HG03469 (cell line): ENCODE results near the gene PRKAR2A.
"Not testable (repeated sequence)": the region's sequence is repeated elsewhere in the genome, so short reads cannot be mapped to it uniquely, and the experiment has no call there.

Experiments used
- ATAC-seq: cut with Tn5 transposase; IDR thresholded peaks from one replicate; pipeline ENCODE4 v1.9.1; 2021; ENCODE audit warnings: mild to moderate bottlenecking, moderate library complexity, moderate number of reproducible peaks; ENCODE audit not compliant: unreplicated experiment

The PRKAR2A gene

GRCh38 chr3:48837163-48837562 lies 10.5 kb downstream of the PRKAR2A start:
- ATAC-seq, result no peak

GRCh38 chr3:48835650-48836366 lies 11.9 kb downstream of the PRKAR2A start:
- ATAC-seq, result no peak

- no peak for ATAC-seq
Measured at GRCh38 chr3:48832684-48833083, 15.0 kb downstream of the PRKAR2A start.

GRCh38 chr3:48830715-48831114 lies 17.0 kb downstream of the PRKAR2A start:
- no peak for ATAC-seq

DNA sequence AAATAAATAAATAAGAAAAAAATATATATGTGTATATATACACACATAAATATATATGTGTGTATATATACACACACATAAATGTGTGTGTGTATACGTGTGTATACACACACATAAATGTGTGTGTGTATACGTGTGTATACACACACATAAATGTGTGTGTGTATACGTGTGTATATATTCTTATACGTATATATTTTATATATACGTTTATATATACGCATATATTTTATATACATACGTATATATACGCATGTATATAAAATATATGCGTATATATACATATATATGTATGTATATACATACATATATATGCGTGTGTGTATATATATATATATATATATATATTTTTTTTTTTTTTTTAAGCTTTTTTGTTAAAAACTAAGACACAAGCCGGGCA lies 18.1 kb downstream of the PRKAR2A start:
- ATAC-seq, result not testable (repeated sequence)

DNA sequence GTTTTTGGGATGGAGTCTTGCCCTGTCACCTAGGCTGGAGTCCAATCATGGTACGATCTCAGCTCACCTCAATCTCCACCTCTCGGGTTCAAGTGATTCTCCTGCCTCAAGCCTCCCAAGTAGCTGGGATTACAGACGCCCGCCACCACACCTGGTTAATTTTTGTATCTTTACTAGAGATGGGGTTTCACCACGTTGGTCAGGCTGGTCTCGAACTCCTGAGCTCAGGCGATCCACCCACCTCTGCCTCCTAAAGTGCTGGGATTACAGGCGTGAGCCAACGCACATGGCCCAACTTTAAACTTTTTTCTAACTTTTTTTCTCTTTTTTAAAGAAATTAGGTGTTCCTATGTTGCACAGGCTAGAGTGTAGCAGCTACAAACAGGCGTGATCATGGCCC lies 19.8 kb downstream of the PRKAR2A start:
- not testable (repeated sequence) for ATAC-seq

- ATAC-seq, result no peak
Measured at GRCh38 chr3:48826451-48826850, 21.2 kb downstream of the PRKAR2A start.

DNA sequence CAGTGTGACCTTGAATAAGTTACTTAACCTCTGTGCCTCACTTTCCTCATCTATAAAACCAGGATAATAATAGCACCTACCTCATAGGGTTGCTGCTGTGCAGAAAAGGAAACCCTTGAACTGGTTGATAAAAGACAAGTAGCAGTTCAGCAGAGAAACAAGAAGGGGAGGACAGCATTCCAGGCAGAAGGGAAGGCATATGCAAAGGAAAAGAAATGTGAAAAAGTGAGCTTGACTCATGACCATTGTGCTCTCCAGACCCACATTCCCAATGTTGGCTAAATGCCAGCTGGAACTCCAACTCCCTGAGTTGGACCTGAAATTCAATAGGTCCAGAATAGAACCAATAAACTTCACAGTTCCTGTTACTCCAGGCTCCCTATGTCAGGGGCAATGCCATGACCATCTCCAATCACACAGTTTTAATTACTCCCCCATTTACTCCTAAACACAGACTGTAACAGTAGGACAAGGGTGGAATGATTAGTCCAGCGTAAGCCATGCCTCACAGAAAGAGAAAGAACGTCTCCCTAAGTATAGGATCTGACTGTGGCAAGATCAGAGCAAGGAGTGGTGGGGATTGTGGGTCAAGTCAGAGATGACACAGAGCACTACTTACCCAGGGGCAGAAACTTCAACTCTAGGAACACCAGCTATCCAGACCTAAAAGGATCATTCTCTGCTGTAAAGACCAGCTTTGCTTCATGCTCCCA lies 26.9 kb downstream of the PRKAR2A start:
- no peak for ATAC-seq

DNA sequence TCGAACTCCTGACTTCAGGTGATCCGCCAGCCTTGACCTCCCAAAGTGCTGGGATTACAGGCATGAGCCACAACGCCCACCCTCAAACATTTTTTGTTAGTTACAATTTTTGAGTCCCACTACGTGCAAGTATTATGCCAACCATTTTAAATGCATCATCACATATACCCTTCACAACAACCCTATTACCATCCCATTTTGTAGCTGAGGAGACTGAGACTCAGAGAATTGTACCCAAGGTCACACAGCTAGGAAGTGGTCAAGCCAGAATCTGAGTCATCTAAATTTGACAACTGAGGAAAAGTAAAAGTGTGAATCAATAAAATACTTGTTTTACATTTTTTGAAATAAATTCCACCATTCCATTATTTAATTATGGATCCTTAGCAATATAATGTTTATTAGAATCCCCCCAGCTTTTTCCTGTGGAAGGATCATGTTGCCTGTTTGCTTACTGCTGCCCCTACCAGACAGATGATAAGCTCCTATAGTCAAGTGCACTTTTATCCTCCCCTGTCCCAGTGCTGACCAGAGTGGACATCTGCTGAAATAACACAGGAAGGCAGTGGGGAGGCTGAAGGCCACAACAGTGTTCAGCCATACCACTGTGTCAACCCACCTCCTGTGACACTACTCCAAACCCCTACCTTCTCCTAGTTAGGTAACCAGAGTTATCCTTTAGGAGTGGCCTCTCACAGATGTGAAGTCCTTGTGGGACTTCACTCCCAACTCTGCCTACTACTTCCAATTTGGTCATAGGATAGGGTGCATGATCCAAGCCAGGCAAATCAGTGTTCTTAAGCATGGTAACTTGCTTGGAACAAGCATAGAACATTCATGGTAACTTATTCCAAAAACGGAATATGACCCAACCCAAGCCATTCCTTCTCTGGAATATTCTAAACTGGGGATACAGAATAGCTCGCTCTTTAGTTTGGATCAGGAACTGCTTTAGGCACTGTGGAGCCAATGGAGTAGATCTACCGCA lies 28.1 kb downstream of the PRKAR2A start:
- no peak for ATAC-seq

DNA sequence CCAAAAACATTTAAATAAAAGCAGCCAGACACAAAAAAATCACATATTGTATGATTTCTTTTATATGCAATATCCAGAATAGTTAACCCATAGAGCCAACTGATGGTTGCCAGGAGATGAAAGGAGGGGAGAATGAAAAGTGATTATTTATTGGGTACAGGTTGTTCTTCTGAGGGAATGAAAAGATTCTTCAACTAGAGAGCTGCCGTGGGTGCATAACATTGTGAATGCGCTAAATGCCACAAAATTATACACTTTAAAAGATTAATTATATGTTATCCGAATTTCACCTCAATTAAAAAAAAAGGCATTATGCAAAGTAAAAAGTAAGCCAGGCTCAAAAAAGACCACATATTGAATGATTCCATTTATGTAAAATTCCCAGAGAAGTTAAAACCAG lies 36.1 kb downstream of the PRKAR2A start:
- ATAC-seq, result no peak

GRCh38 chr3:48804930-48805329 lies 42.7 kb downstream of the PRKAR2A start:
- ATAC-seq, result no peak

DNA sequence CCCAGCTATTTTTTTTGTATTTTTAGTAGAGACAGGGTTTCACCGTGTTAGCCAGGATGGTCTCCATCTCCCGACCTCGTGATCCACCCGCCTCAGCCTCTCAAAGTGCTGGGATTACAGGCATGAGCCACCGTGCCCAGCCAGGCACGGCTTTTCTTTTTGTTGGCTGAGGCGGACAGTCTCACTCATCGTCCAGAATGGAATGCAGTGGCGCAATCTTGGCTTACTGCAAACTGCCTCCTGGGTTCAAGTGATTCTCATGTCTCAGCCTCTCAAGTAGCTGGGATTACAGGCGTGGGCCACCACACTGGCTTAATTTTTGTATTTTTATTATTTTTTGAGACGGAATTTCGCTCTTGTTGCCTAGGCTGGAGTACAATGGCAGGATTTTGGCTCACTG lies 46.8 kb downstream of the PRKAR2A start:
- not testable (repeated sequence) for ATAC-seq

GRCh38 chr3:48798998-48799397 lies 48.7 kb downstream of the PRKAR2A start:
- no peak for ATAC-seq

DNA sequence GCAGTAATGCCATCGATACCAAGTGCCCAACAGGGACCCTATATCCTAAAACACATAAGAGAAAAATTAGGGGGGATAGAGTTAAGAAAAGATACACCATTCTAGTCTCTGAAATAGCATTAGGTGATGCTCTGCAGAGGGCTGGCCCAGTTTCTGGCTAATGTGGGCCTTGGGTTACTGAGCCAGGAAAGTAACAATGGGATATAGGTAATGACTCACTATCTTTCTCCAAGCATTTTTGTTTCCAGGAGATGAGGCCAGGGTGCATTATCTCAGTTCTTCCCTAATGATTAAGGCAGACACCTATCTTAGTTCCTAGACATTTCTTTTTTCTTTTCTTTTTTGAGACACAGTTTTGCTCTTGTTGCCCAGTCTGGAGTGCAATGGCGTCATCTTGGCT lies 50.0 kb downstream of the PRKAR2A start:
- no peak for ATAC-seq

DNA sequence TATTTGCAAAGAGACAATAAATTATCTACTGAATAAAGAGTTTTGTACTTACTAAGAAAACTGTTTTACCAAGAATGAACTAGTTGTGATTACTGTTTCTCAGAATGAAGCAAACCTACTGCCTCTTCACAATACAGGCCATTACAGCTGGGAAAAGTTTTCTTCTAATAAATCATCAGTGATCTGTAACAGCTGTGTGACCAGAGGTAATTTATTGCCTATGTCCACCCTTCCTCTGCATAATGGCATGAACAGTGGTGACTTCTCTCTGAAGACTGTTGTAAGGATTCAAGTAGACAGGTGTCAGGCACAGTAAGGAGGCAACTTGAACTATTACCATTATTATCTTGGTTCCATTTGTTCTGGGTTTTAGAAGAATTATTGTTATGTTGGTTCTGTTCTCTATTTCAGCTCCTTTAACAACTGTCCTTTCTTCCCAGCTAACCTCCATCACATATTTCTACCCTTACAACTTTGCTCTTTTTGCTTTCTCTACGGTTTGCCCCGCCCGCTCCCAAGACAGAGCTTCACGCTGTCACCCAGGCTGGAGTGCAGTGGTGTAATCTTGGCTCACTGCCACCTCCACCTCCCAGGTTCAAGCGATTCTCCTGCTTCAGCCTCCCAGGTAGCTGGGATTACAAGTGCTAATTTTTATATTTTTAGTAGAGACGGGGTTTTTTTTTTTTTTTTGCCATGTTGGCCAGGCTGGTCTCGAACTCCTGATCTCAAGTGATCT lies 51.5 kb downstream of the PRKAR2A start:
- ATAC-seq, result no peak

DNA sequence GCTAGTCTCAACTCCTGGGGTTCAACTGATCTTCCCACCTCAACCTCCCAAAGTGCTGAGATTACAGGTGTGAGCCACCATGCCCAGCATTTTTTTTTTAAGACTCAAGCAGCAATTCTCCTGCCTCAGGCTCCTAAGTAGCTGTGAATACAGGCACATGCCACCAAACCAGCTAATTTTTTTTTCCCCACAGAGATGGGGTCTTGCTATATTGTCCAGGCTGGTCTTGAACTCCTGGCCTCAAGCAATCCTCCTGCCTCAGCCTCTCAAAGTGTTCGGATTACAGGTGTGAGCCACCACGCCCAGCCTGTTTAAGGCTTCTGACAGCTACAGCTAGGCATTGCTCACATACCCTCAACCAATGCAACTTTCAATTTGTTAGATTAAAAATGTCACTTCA lies 54.2 kb downstream of the PRKAR2A start:
- not testable (repeated sequence) for ATAC-seq

GRCh38 chr3:48789665-48790064 lies 58.0 kb downstream of the PRKAR2A start:
- no peak for ATAC-seq

- no peak for ATAC-seq
Measured at GRCh38 chr3:48788544-48789162, 59.0 kb downstream of the PRKAR2A start.

DNA sequence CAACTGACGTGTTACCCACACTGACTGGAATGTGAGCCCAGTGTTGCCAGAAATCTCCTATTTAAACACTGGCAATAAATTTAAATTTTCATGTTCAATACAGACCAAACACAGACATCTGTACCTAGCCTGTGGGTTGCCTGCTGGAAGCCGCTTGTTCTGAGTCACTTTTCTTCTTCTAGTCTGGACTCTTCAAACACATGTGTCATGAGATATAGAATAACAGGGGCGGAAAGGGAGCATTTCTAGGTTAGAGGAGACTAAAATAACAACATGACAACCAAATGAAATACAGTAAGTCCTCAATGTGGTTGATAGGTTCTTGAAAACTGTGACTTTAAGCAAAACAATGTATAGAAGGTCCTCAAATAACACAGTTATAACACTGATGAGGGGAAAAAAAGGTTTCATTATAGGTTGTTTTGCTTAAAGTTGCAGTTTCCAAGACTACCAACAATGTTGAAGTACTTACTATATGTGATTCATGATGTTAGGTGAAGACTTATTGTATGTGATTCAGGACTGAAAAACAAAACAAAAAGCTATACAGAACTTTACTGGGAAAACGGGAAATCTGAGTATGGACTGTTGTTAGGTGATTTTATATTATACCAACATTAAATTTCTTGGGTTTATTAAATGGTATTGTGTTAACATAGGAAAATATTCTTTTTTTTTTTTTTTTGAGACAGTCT lies 63.1 kb downstream of the PRKAR2A start:
- ATAC-seq, result no peak

DNA sequence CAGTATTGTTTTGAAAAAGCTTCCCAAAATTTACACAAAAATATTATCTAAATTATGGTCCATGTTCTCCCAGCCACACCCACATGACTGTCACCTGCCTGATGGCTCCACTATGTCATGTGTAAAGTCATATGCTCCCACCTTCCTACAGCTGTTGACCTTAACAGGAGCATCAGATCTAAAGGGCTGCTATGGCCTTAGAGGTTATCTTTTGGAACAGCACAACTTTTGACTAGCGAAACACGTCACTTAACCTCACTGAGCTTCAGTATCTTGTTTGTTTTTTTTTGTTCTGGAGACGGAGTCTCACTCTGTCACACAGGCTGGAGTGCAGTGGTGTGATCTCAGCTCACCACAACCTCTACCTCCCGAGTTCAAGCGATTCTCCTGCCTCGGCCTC lies 64.4 kb downstream of the PRKAR2A start:
- ATAC-seq, result no peak
